ENCODE results near the gene KDM2B.

The KDM2B gene

GRCh38 chr12:121580959-121581685 lies at the start of gene KDM2B:
Gene KDM2B, minus strand, starts transcription at chr12:121581023. Its CDS starts 112 bp downstream, at chr12:121580911.
- peak; percentile 36 for DNase-seq (ENCODE audit: low read depth)

GRCh38 chr12:121628536-121628935 lies 47.7 kb upstream of the KDM2B start:
- DNase-seq (ENCODE audit: low read depth): no peak

GRCh38 chr12:121628037-121628436 lies 47.2 kb upstream of the KDM2B start:
- DNase-seq (ENCODE audit: low read depth): no peak

GRCh38 chr12:121626853-121627640 lies 46.2 kb upstream of the KDM2B start:
- DNase-seq (ENCODE audit: low read depth): peak; percentile 32

GRCh38 chr12:121626087-121626852 lies 45.4 kb upstream of the KDM2B start, which contains the start of gene ORAI1:
Gene ORAI1, plus strand, starts transcription at chr12:121626530.
- DNase-seq (ENCODE audit: low read depth): peak; percentile 87

- no peak for DNase-seq (ENCODE audit: low read depth)
Observed at GRCh38 chr12:121620333-121620891, 39.6 kb upstream of the KDM2B start.

GRCh38 chr12:121618659-121619233 lies 37.9 kb upstream of the KDM2B start:
- no peak for DNase-seq (ENCODE audit: low read depth)

- no peak for DNase-seq (ENCODE audit: low read depth)
Observed at GRCh38 chr12:121614872-121615467, 34.1 kb upstream of the KDM2B start.

- DNase-seq (ENCODE audit: low read depth): no peak
Observed at GRCh38 chr12:121613462-121613861, 32.6 kb upstream of the KDM2B start.

GRCh38 chr12:121611306-121611705 lies 30.5 kb upstream of the KDM2B start:
- no peak for DNase-seq (ENCODE audit: low read depth)

GRCh38 chr12:121610239-121611149 lies 29.7 kb upstream of the KDM2B start:
- peak; percentile 36 for DNase-seq (ENCODE audit: low read depth)

GRCh38 chr12:121608301-121608700 lies 27.5 kb upstream of the KDM2B start:
- DNase-seq (ENCODE audit: low read depth): no peak

- DNase-seq (ENCODE audit: low read depth): no peak
Observed at GRCh38 chr12:121603581-121603980, 22.8 kb upstream of the KDM2B start.

- no peak for DNase-seq (ENCODE audit: low read depth)
Observed at GRCh38 chr12:121602766-121603165, 21.9 kb upstream of the KDM2B start.

GRCh38 chr12:121600702-121601336 lies 20.0 kb upstream of the KDM2B start:
- no peak for DNase-seq (ENCODE audit: low read depth)

- no peak for DNase-seq (ENCODE audit: low read depth)
Observed at GRCh38 chr12:121596526-121596925, 15.7 kb upstream of the KDM2B start.

GRCh38 chr12:121595520-121595919 lies 14.7 kb upstream of the KDM2B start:
- no peak for DNase-seq (ENCODE audit: low read depth)

GRCh38 chr12:121592320-121592719 lies 11.5 kb upstream of the KDM2B start:
- DNase-seq (ENCODE audit: low read depth): no peak

- peak; percentile 70 for DNase-seq (ENCODE audit: low read depth)
Observed at GRCh38 chr12:121590476-121591143, 9.8 kb upstream of the KDM2B start.

Data from stromal cell of bone marrow (primary cell).